CD8-positive, alpha-beta memory T cell (primary cell): ENCODE results near the gene TSPAN3. TPM values are rescaled to one million over a fixed set of nuclear protein-coding genes. Genes with fewer than 3 reads are reported as not detected.

Experiments
- CTCF ChIA-PET: fragments of 350-600 bp; sonication (Branson Sonifier 250); formaldehyde crosslinking; loops from one replicate; lab custom pipeline; 2021; ENCODE audit warnings: antibody characterized with exemption; lab: Charles Lee
- POLR2A ChIA-PET: fragments of 350-600 bp; sonication (Branson Sonifier 250); formaldehyde crosslinking; loops from one replicate; lab custom pipeline; 2021; ENCODE audit warnings: antibody characterized with exemption; lab: Charles Lee
- DNase-seq, 5 donors: peaks; one replicate each; pipeline versions ENCODE4 v3.0.0 to v3.0.0-alpha.2; 2020 to 2022; ENCODE audit warnings: mixed read lengths in 1 of 5
- H3K27ac ChIP-seq: one replicate; pipeline ENCODE4 v1.7.0; 2013; ENCODE audit warnings: low read depth, mild to moderate bottlenecking, low read length, moderate library complexity
- H3K27me3 ChIP-seq: 2 replicates; pipeline ENCODE4 v1.7.0; 2013; ENCODE audit warnings: low read length, mild to moderate bottlenecking; ENCODE audit not compliant: insufficient read depth, poor library complexity, severe bottlenecking
- H3K36me3 ChIP-seq: 2 replicates; pipeline ENCODE4 v1.7.0; 2013; ENCODE audit warnings: mild to moderate bottlenecking, low read length, moderate library complexity; ENCODE audit not compliant: insufficient read depth
- H3K4me1 ChIP-seq: 2 replicates; pipeline ENCODE4 v1.7.0; 2013; ENCODE audit warnings: mild to moderate bottlenecking, low read length, moderate library complexity; ENCODE audit not compliant: insufficient read depth
- H3K4me3 ChIP-seq: 2 replicates; pipeline ENCODE4 v1.7.0; 2013; ENCODE audit warnings: mild to moderate bottlenecking, low read length
- H3K9me3 ChIP-seq: 2 replicates; pipeline ENCODE4 v1.7.0; 2013; ENCODE audit warnings: mild to moderate bottlenecking, low read length
- H3K27ac Mint-ChIP-seq, 8 donors: one replicate each; pipeline ENCODE4 v1.8.0; 2020 to 2021; ENCODE audit warnings: mixed read lengths in 8 of 8, mild to moderate bottlenecking in 6 of 8, inconsistent platforms in 3 of 8, moderate library complexity in 3 of 8
- H3K27me3 Mint-ChIP-seq, 2 donors: one replicate each; pipeline ENCODE4 v1.8.0; 2020 to 2021; ENCODE audit warnings: mixed read lengths in 2 of 2, mild to moderate bottlenecking in 1 of 2, moderate library complexity in 1 of 2
- H3K36me3 Mint-ChIP-seq, 3 donors: one replicate each; pipeline ENCODE4 v1.8.0; 2020 to 2021; ENCODE audit warnings: mixed read lengths in 3 of 3, inconsistent platforms in 1 of 3, mild to moderate bottlenecking in 1 of 3
- H3K4me1 Mint-ChIP-seq, 3 donors: one replicate each; pipeline ENCODE4 v1.8.0; 2020 to 2021; ENCODE audit warnings: mixed read lengths in 3 of 3, inconsistent platforms in 1 of 3, mild to moderate bottlenecking in 1 of 3
- H3K4me3 Mint-ChIP-seq, 7 donors: one replicate each; pipeline ENCODE4 v1.8.0; 2020 to 2021; ENCODE audit warnings: mixed read lengths in 7 of 7, mild to moderate bottlenecking in 6 of 7, moderate library complexity in 4 of 7, inconsistent platforms in 2 of 7
- H3K9me3 Mint-ChIP-seq, 5 donors: one replicate each; pipeline ENCODE4 v1.8.0; 2020 to 2022; ENCODE audit warnings: mixed read lengths in 5 of 5, mild to moderate bottlenecking in 3 of 5, moderate library complexity in 2 of 5, inconsistent platforms in 1 of 5
- polyA plus RNA-seq: library from polyadenylated mRNA; unstranded; fragments of 300-500 nt; fragmentation: Illumina TruSeq; gene quantifications from one replicate; pipeline ENCODE4 v1.2.3, GENCODE V29; 2021
- total RNA-seq, 2 experiments: library from RNA; stranded (reverse); gene quantifications; one replicate each; pipeline ENCODE4 v1.2.3, GENCODE V29; 2021

Gene TSPAN3
- total and polyA plus RNA-seq, 3 experiments from 2014 or later, result 45.2 to 60.5 (median 59.3) TPM

DNA sequence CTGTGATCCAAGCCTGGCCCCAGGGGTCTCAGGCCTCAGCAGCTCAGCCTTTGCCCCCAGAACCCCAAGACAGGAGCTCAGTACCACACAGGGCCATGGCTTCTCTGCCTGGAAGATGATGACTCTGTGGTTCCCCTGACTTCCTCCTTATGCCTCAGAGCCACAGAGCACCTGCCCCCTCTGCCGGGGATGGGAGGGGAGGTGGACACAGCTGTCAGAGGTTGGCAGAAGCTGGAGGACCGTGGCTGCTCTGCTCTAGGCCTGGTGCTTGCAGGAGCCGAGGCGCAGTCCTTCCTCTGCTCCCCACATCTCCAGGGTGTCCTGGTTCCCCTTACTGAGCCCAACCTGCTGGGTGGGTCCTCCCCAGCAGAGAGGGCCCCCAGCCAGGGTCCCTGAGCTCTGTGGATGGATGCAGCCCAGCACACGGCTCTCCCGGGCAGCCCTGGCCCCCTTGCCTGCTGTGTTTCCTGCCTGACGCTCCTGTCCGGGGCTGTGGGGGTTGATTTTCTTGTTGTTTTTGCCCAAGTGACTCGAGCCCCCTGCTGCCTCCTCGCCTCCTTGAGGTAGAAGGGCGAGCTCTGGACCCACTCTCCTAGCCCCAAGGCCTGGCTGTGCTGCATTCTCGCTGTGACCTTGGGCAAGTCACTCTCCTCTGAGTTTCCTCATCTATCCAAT, 39.4 kb downstream of the TSPAN3 start:
- Histone ChIP-seq H3K4me3 (no peak overlapping the region), H3K9me3 (no peaks in the 10 kb centered on the region), H3K36me3 (peaks cover 46% of the 10 kb centered on the region), H3K27me3 (no peaks in the 10 kb centered on the region), H3K27ac (no peak overlapping the region), H3K4me1 (no peaks in the 10 kb centered on the region)
- H3K4me3 Mint-ChIP-seq, result no peak overlapping the region
- CTCF ChIA-PET, result interaction anchor here (1.2 to 3.7 kb wide), 7 partner anchors 9 to 84 kb away, joined by 3 to 18 read pairs (median 6); no protein-coding TSS in a partner anchor
- no peaks in the 10 kb centered on the region for H3K9me3 Mint-ChIP-seq
- H3K27me3 Mint-ChIP-seq, result no peaks in the 10 kb centered on the region
- DNase-seq, result peak in 4 of 5 donors; percentile 0 to 52 (median 24)
- H3K27ac Mint-ChIP-seq, result peak overlapping the region in 5 of 8 donors; percentile 46 to 83 (median 70)
- POLR2A ChIA-PET, result interaction anchor here (1.8 kb wide), 1 partner anchor 37 kb away, joined by 5 read pairs; the partner anchor contains the start of gene PSTPIP1
- peaks cover 0 to 19% (median 9%) of the 10 kb centered on the region in 3 donors for H3K4me1 Mint-ChIP-seq
- H3K36me3 Mint-ChIP-seq, result peaks cover 0 to 88% (median 8%) of the 10 kb centered on the region in 3 donors

- peaks cover 41% of the 10 kb centered on the region for H3K36me3 ChIP-seq
- no peak overlapping the region for H3K4me3 ChIP-seq
- H3K4me3 Mint-ChIP-seq, result no peak overlapping the region
- H3K27ac Mint-ChIP-seq, result peak overlapping the region in 2 of 8 donors; percentile 61 to 66
- H3K4me1 ChIP-seq, result no peaks in the 10 kb centered on the region
- H3K9me3 Mint-ChIP-seq, result no peaks in the 10 kb centered on the region
- no peaks in the 10 kb centered on the region for H3K27me3 ChIP-seq
- H3K27me3 Mint-ChIP-seq, result no peaks in the 10 kb centered on the region
- POLR2A ChIA-PET, result interaction anchor here (1.8 kb wide), 1 partner anchor 37 kb away, joined by 5 read pairs; the partner anchor contains the start of gene PSTPIP1
- no peaks in the 10 kb centered on the region for H3K9me3 ChIP-seq
- H3K4me1 Mint-ChIP-seq, result peaks cover 0 to 17% (median 11%) of the 10 kb centered on the region in 3 donors
- peak in 1 of 5 donors; percentile 0 for DNase-seq
- H3K36me3 Mint-ChIP-seq, result peaks cover 0 to 87% (median 6%) of the 10 kb centered on the region in 3 donors
- CTCF ChIA-PET, result interaction anchor here (1.5 to 3.7 kb wide), 6 partner anchors 8 to 84 kb away, joined by 4 to 18 read pairs (median 6); no protein-coding TSS in a partner anchor
- H3K27ac ChIP-seq, result no peak overlapping the region
Measured at GRCh38 chr15:77030928-77031375, 40.0 kb downstream of the TSPAN3 start.

GRCh38 chr15:77030048-77030927, 40.6 kb downstream of the TSPAN3 start:
- Histone ChIP-seq H3K27ac (no peak overlapping the region), H3K4me1 (no peaks in the 10 kb centered on the region), H3K4me3 (no peak overlapping the region), H3K9me3 (no peaks in the 10 kb centered on the region), H3K36me3 (peaks cover 34% of the 10 kb centered on the region), H3K27me3 (no peaks in the 10 kb centered on the region)
- Mint-ChIP-seq H3K27me3 (no peaks in the 10 kb centered on the region), H3K4me1 (peaks cover 0 to 23% (median 12%) of the 10 kb centered on the region in 3 donors), H3K36me3 (peaks cover 0 to 87% (median 6%) of the 10 kb centered on the region in 3 donors), H3K9me3 (no peaks in the 10 kb centered on the region), H3K27ac (peak overlapping the region in 5 of 8 donors; percentile 23 to 58 (median 24)), H3K4me3 (no peak overlapping the region)
- ChIA-PET CTCF (interaction anchor here (1.5 to 3.7 kb wide), 5 partner anchors 8 to 83 kb away, joined by 4 to 18 read pairs (median 6); no protein-coding TSS in a partner anchor), POLR2A (no interaction called here)
- DNase-seq, result peak in 2 of 5 donors; percentile 0 to 35

DNA sequence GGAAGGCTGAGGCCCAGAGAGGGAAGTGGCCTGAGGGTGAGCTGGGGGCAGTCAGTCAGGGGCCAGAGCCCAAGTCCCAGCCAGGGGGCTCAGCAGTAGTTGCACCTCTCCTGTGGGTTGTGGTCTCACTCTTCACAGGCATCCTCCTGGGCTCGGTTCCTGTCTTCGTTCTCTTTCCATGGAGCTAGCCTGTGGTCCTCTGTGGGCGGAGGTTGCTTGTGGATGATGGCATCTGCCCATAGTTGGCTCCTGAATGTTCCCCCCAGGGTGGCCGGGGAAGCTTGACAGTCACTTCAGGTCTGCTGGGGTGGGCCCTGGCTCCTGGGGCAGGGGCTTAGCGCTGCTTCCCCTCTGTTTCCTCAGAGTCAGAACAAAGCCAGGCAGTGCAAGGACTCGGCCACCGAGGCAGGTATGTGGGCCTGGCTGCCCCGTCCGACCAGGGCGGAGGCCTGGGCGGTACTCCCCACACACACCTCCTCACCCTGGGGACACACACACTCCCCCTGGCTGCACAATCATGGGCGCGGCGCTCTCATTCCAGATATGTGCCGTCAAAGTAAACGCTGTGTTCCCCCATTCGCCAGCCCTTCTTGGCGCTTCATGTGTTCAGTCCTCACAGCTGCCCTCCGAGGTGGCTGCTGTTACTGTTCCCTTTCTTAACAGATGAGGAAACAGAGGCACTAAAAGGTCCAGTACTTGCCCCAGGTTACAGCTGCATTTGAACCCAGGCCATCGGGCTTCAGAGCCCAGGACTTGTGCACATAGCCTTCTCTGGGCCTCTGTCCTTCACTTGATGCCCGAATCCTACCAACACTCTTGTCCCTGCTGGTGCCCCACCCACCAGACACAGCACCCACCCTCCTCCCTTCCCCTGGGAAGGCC, 41.5 kb downstream of the TSPAN3 start:
- DNase-seq, result peak in 3 of 5 donors; percentile 0 to 45 (median 0)
- POLR2A ChIA-PET, result interaction anchor here (0.6 kb wide), 1 partner anchor 10 kb away, joined by 3 read pairs; no protein-coding TSS in a partner anchor
- Mint-ChIP-seq H3K27ac (peak overlapping the region in 7 of 8 donors; percentile 10 to 83 (median 58)), H3K4me3 (no peak overlapping the region), H3K4me1 (peaks cover 0 to 23% (median 9%) of the 10 kb centered on the region in 3 donors), H3K27me3 (no peaks in the 10 kb centered on the region), H3K36me3 (peaks cover 0 to 81% (median 6%) of the 10 kb centered on the region in 3 donors), H3K9me3 (no peaks in the 10 kb centered on the region)
- Histone ChIP-seq H3K27me3 (no peaks in the 10 kb centered on the region), H3K4me3 (no peak overlapping the region), H3K9me3 (no peaks in the 10 kb centered on the region), H3K4me1 (no peaks in the 10 kb centered on the region), H3K36me3 (peaks cover 31% of the 10 kb centered on the region), H3K27ac (no peak overlapping the region)
- CTCF ChIA-PET, result interaction anchor here (3.7 kb wide), 1 partner anchor 56 kb away, joined by 18 read pairs; no protein-coding TSS in a partner anchor

- Mint-ChIP-seq H3K27me3 (no peaks in the 10 kb centered on the region), H3K4me1 (peaks cover 8 to 29% (median 17%) of the 10 kb centered on the region in 3 donors)
Measured at GRCh38 chr15:77028451-77029165, 42.3 kb downstream of the TSPAN3 start.

GRCh38 chr15:77027697-77028450, 43.0 kb downstream of the TSPAN3 start:
- H3K36me3 Mint-ChIP-seq, result peaks cover 6 to 82% (median 7%) of the 10 kb centered on the region in 3 donors
- H3K4me1 Mint-ChIP-seq, result peaks cover 15 to 36% (median 24%) of the 10 kb centered on the region in 3 donors
- no peaks in the 10 kb centered on the region for H3K9me3 ChIP-seq
- H3K4me3 ChIP-seq, result no peak overlapping the region
- H3K9me3 Mint-ChIP-seq, result no peaks in the 10 kb centered on the region
- DNase-seq, result peak in 3 of 5 donors; percentile 0 to 32 (median 0)
- peak overlapping the region in 1 of 8 donors; percentile 50 for H3K27ac Mint-ChIP-seq
- H3K27me3 Mint-ChIP-seq, result no peaks in the 10 kb centered on the region
- H3K27ac ChIP-seq, result no peak overlapping the region
- CTCF ChIA-PET, result interaction anchor here (1.4 to 6.6 kb wide), 2 partner anchors 32 to 54 kb away, joined by 6 to 78 read pairs; partner anchors contain the start of gene PSTPIP1
- H3K27me3 ChIP-seq, result no peaks in the 10 kb centered on the region
- peaks cover 14% of the 10 kb centered on the region for H3K4me1 ChIP-seq
- H3K4me3 Mint-ChIP-seq, result no peak overlapping the region
- POLR2A ChIA-PET, result interaction anchor here (0.6 kb wide), 1 partner anchor 40 kb away, joined by 6 read pairs; no protein-coding TSS in a partner anchor
- H3K36me3 ChIP-seq, result peaks cover 31% of the 10 kb centered on the region

More at GRCh38 chr15:77028451-77029165, 42.3 kb downstream of the TSPAN3 start:
- Histone ChIP-seq H3K27ac (no peak overlapping the region), H3K27me3 (no peaks in the 10 kb centered on the region), H3K4me1 (peaks cover 7% of the 10 kb centered on the region), H3K9me3 (no peaks in the 10 kb centered on the region), H3K4me3 (no peak overlapping the region), H3K36me3 (peaks cover 31% of the 10 kb centered on the region)
- peak in 2 of 5 donors; percentile 0 to 45 for DNase-seq
- Mint-ChIP-seq H3K9me3 (no peaks in the 10 kb centered on the region), H3K36me3 (peaks cover 1 to 80% (median 6%) of the 10 kb centered on the region in 3 donors), H3K27ac (peak overlapping the region in 4 of 8 donors; percentile 38 to 83 (median 60)), H3K4me3 (no peak overlapping the region)
- ChIA-PET POLR2A (no interaction called here), CTCF (no interaction called here)
